DND-41 (cell line): Measurements from ENCODE around the gene KIAA1671.

ENCODE experiments used
- EZH2 ChIP-seq: IDR thresholded peaks from 3 replicates; pipeline ENCODE4 v1.6.1; 2012; ENCODE audit warnings: borderline replicate concordance, low read depth, mild to moderate bottlenecking, moderate library complexity, low read length, inconsistent platforms; ENCODE audit not compliant: severe bottlenecking
- TF ChIP-seq, protein P1 (sequence below): IDR thresholded peaks from 2 replicates; pipeline ENCODE4 v1.5.1; 2012; ENCODE audit warnings: borderline replicate concordance, low read length, moderate library complexity, mild to moderate bottlenecking; ENCODE audit not compliant: poor library complexity, severe bottlenecking; ENCODE audit errors: extremely low read depth

DNA sequence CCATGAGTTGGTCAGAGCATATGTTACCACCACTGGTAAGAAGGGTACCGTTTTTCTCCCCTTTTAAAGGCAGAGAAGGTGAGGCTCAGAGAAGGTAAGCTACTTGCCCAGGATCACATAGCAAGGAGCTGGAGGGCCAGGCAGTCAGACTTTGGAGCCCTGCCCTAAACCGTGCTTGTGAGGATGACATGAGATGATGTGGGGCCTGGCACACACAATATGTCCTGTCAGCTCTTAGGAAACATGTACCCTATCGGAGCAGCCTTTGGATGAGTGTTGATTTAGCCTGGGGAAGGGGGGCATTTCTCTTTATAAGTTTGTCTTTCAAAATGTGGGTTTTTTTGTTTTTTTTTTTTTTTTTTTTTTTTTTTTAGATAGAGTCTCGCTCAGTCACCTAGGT is 146.7 kb downstream of the KIAA1671 start:
- TF ChIP-seq, protein P1, sequence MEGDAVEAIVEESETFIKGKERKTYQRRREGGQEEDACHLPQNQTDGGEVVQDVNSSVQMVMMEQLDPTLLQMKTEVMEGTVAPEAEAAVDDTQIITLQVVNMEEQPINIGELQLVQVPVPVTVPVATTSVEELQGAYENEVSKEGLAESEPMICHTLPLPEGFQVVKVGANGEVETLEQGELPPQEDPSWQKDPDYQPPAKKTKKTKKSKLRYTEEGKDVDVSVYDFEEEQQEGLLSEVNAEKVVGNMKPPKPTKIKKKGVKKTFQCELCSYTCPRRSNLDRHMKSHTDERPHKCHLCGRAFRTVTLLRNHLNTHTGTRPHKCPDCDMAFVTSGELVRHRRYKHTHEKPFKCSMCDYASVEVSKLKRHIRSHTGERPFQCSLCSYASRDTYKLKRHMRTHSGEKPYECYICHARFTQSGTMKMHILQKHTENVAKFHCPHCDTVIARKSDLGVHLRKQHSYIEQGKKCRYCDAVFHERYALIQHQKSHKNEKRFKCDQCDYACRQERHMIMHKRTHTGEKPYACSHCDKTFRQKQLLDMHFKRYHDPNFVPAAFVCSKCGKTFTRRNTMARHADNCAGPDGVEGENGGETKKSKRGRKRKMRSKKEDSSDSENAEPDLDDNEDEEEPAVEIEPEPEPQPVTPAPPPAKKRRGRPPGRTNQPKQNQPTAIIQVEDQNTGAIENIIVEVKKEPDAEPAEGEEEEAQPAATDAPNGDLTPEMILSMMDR, result no peak
- no peak for TF ChIP-seq EZH2
